Right forelimb (tissue), 1 donor: ENCODE results near the gene PHACTR1.
A peak's percentile ranks its signal among the peaks of the same experiment; 100 is the strongest.
"Not testable (repeated sequence)": the region's sequence is repeated elsewhere in the genome, so short reads cannot be mapped to it uniquely, and the experiment has no call there.

Experiments
- DNase-seq: peaks from one replicate; pipeline ENCODE4 v3.0.0-alpha.2; 2018

The PHACTR1 gene

DNA sequence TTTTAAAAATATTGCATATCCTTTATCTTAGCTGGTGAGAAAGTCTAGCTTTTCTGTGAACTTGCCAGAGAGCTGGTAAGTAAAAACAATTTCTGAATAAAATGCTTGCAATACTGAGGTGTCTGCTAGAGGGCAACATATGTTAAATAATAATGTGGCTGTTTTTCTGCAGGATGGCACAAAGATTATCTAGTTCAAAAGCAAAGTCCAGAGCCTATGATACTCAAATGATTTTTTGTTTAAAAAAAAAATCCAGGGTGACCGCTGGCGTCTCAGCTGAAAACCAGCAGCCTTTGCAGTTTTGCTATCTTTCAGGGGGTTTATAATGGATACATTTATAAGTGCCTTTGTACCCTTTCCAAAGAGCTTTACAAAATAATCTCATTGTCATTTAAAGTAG is 194.9 kb downstream of the PHACTR1 start:
- no peak for DNase-seq

DNA sequence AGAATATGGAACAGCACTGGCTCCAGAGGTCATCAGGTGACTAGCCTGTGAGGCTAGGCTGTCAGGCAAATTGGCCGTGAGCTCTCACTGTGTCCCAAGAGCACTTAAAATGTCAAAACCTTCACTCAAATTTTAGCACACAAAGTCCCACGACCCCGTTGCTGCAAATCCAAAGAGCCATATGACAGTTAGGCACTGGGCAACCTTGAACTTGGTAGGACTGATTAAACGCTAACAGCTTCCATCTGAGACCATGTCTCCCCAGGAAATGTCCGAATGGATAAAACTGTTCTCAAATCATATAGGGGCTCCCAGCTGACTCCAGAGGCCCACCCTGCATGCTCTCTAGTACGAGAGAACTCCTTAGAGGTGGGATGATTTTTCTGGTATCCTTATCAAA is 196.6 kb downstream of the PHACTR1 start:
- no peak for DNase-seq

DNA sequence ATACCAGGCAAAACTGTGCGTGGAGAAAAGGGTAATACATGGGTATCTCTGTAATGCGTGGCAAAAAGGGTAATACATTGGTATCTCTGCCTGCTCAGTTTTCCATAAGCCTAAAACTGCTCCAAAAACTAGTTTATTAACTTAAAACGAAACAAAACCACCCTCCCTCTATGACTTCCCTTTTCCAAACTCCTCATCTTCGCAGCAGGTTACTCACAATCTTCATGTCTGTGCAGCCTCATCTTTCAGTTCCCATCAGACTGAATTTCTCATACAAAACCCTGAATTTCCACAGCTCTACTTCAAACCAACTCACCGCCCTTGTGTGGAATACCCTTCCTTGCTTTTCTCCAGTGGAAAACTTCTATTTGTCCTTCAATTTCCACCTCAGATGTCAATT is 199.4 kb downstream of the PHACTR1 start:
- no peak for DNase-seq

DNA sequence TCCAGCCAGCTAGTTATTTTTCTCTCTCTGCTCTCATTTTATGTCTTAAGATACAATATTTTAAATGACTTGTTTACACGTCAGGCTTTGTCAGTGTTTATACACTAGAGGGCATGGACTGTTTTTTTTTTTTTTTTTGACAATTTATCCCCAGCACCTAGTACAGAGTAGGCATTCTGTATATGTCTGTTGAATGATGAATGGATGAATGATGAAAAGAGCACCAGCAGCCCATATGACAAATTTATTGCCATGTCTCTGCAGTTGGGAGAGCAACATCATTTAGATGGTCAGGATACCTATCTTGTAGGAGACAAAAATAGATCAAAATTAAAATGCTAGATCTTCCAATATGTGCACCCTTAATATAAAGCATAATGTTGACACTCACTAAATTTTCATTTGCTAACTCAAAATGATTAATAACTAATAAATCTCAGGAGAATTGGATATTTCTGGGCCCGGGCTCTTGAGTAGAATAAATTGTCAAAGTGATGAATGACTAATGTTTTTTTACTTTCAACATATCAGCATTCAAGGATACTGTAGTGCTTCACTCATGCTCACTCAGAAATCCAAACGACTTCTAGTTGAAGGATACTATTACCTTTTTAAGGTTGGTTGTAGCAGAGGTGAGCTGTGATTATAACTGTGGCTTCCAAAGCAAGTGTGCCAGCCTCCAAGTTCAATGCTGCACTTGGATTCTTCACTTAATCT is 200.0 kb downstream of the PHACTR1 start:
- DNase-seq: no peak

DNA sequence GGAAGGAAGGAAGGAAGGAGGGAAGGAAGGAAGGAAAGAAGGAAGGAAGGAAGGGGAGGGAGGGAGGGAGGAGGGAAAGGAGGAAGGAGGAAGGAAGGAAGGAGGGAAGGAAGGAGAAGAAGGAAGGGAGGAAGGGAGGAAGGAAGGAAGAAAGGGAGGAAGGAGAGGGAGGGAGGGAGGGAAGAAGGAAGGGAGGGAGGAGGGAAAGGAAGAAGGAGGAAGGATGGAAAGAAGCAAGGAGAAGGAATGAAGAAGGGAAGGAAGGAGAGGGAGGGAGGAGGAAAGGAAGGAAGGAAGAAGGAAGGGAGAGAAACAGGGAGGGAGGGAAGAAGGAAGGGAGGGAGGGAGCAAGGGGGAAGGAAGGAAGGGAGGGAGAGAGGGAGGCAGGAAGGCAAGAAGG is 204.9 kb downstream of the PHACTR1 start:
- no peak for DNase-seq

DNA sequence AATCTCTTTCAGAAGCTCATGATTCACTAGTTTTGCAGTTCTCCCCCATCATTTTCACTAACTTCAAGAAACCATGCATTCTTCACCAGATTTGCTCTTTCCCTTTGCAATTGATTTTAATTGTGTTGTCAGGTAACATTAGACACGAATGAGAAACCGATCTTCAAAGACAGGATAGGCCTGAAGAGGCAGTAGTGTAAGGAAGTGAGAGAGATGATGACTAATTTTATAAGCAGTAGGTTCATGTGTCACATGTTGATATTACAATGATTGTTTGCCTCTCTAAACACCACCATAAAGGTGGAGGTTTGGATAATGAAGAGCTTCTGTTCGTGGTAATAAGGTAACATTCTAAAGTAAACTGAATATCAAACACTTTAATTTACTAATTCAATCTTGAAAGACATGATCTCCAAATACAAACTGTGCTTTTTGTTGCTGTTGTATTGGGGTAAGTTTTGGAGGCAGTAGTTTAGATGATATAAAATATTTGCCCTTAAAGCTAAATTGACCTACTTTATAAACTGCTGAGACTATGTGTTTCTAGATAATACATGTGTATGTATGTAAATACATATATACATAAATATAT is 207.2 kb downstream of the PHACTR1 start:
- DNase-seq: no peak

DNA sequence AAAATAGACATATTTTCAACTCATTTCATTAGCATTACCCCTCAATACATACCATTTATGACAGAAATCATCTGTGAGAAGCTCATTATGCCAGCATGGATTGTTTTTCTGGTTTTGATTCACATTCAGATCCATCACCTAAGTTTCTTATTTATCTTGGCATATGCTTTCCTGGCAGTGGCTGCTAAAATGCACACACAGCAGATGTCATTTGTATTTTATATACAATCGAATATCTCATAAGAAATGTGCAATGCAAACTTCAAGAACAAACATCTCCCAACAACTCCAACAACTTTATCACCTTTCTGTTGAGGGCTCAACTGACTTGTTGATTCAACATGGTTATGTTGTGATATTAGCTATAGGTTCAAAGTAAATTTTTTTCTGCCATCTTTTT is 208.3 kb downstream of the PHACTR1 start:
- DNase-seq: no peak

DNA sequence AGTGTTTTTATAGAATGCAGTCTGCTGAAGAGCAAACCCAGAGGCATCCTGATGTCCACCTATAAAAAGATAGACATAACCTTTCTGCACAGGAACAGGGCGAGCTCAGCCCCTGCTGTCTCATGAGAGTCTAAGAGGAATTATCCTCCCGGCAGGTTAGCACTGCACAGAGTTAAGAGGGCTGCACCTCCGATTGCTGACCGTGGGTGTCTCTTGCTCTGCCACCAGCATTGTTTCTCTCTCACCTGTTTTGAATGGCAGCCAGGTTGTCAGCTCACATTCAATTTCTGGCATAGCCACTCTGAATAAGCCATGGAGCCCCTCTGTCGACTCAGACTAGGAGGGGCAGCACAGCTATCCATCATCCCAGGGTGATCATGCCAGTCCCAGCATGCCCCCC is 211.2 kb downstream of the PHACTR1 start:
- no peak for DNase-seq

DNA sequence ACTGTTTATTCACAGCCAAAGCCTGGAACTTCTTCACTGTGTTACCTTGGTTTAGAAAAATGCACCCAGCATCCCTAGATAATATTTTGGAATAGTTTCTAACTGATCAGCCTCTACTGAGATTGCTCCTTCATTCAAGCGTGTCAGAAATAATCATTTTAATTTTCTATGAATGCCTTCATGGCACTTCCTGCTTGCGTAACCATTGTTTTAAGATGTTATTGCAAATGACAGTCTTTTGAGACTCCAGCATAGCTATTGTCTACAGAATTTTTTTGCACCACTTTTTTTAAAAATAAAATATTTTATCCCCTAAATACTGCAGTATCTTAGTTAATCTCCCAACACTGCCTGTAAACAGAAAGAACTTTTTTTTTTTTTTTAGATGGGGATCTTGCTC is 213.1 kb downstream of the PHACTR1 start:
- no peak for DNase-seq

DNA sequence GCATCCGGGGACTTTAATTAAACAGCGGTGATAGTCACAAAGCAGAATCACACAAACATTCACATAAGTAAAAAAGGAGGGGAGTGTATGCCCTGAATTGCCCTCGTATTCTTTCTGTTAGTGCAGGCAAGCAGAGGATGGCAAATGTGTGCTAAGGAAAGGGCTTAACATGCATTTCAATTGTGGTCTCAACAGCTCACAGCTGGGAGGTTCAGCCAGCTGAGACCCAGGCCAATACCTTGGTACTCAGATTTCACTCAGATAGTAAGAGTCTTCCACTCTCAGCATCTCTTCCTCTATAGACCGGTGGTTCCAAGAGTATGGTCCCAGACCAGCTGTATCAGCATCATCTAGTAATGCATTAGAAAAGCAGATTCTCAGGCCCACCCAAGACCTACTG is 215.1 kb downstream of the PHACTR1 start:
- no peak for DNase-seq

DNA sequence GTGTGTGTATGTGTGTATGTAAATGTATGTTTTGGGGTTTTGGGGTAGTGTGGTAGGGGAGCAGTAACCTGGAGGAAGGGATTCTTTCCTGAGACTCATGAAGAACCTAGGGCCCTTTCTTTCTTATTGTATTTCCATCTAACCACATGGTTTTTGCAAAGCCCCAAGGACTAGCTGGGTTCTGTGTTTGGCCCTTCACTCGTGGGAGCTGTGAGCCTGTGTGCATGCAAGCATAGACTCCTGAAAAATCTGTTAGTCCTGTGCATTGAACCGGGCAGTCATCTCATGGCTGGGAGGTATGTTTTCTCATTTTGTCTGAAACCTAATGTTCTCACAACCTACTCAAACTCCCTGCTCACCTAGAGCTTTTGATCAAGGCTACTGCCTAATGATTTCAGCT is 219.1 kb downstream of the PHACTR1 start:
- no peak for DNase-seq

DNA sequence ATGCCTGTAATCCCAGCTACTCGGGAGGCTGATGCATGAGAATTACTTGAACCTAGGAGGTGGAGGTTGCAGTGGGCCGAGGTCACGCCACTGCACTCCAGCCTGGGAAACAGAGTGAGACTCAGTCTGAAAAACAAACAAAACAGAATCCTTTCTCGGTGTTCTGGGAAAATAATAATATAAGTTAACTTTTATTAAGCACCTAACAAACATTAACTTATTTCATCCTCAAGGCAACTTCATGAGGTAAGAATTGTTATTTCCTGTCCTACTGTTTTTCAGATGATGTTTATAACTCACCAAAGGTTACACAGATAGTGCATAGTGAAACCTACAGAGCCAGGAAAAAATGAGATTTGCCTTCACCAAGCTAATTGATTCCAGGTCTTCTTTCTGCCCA is 221.4 kb downstream of the PHACTR1 start:
- no peak for DNase-seq

DNA sequence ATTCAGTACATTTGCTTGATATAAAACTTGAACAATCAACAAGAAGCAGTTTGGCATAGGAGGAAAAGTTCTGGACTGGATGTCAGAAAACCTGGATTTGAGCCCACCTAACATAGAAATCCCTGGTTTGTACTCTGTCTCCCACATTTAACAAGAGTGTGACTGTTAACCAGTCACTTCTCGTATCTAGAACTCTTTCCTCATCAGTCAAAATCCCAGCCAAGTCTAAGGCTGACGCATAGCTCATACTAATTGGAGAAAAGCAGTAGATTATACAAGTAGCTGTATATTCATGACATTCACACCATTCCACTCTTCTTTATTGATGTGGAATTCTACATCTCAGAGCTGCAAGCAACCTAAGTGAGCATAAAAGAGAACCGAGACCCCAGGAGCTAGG is 222.7 kb downstream of the PHACTR1 start:
- DNase-seq: no peak

DNA sequence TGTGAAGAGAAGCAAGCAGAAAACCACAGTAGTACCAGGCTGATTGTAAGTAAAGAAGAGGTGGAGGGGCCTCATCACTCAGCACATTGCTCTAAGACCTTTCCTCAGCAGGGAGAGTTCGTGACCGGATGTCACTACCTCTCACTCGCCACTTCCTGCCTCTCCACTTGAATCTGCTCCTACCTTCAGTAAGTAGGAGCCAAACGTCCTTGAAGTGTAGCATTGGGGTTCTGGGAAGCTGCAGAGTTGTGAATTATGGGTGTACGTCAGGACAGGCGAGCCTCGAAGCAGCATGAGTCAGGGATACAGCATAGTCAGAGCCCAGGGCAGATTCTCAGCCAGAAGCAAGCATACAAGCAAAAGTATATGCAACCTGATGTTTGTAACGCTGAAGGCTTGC is 224.9 kb downstream of the PHACTR1 start:
- DNase-seq: no peak

DNA sequence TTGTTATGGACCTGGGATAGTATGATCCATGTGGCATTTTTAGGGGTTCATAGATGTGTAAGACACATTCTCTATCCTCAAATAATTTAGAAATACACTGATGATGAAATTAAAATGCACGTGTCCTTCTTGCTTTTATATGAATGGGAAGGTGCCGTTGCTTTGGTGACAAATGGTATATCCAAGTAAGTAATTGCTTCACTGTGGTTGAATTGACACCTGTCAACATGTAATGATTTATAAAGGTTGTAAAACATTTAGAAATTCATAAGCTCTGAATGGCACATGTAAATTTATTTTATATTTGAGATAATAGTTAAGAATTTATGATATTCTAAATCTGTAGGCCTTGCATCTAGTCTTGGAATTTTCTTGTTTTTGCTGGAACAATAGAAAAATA is 227.0 kb downstream of the PHACTR1 start:
- no peak for DNase-seq

DNA sequence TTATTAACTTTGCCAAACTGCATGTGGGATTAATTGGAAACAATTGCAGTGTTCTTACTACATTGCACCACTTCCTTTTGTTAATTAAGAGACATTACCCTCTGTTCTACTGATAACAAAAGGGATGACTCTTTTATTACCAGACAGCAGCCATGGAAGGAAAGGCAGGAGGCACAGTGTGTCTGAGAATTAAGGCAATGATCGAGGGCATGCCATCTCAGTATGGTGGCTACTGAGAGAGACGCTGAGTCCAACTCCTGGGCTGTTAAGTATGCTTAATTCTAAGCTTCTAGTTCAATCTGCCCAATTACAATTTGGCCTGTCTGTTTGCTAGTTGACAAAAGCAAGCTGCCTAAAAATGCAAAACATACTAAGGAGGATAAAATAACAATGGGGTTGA is 227.4 kb downstream of the PHACTR1 start:
- no peak for DNase-seq

DNA sequence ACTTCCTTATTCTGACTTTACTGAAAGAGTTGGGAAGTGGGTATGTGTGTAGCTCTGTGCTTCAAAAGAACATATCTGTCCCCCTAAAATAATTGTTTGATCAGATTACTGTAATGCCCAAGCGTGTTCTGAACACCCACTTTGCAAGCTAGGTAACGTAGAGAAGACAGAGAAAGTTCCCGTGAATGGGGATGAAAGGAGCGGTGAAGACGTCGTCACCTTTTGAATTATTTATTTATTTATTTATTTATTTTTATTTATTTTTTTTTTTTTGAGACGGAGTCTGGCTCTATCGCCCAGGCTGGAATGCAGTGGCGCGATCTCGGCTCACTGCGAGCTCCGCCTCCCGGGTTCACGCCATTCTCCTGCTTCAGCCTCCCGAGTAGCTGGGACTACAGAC is 228.0 kb downstream of the PHACTR1 start:
- not testable (repeated sequence) for DNase-seq

DNA sequence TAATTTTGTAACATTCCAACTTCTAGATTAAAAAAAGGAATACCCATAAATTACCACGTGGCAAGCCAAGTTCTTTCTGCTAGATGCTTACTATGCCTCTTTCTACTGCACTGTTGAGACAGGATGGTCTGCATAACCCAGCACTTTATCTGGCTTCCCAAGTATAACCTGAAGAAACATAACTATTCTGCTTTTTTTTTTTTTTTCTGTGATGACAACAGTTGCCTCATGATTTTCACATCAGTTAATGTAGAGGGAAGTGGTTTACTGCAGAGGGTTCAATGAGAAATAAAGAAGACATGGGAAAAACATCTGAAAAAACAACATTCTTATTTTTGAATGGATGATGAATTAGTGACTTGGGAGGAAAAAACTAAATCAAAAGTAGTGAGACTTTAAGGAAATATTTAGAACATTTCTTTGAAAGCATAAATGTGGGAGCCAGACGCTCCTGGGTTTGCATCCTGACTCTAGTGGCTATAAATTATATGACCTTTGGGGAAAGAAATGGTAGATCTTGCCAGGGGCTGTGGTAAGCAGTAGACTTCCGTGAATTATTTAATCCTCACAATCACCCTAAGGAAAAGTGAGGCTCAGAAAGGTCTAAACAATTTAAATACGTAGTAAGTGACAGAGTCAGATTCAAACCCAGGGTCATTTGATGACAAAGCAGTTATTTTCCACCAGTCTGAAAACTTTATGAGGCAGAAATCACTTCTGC is 230.7 kb downstream of the PHACTR1 start:
- no peak for DNase-seq

DNA sequence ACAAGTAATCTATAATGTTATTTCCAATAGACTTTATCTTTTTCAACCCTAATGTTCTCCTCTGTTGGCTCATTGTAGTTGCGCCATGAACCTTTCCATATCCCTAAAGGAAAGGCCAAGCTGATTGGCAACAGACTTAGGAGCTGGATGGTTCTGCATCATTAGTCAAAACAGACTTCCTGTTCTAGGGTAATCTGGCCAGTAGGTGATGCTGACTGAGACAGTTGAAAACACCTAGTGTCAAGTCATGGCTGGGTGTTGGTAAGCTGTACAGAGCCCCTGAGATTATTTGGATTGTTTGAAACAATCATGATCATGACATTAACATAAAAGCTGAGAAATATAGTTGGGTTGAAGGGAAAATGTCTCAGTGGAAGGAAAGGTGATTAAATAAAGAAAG is 231.4 kb downstream of the PHACTR1 start:
- DNase-seq: no peak

DNA sequence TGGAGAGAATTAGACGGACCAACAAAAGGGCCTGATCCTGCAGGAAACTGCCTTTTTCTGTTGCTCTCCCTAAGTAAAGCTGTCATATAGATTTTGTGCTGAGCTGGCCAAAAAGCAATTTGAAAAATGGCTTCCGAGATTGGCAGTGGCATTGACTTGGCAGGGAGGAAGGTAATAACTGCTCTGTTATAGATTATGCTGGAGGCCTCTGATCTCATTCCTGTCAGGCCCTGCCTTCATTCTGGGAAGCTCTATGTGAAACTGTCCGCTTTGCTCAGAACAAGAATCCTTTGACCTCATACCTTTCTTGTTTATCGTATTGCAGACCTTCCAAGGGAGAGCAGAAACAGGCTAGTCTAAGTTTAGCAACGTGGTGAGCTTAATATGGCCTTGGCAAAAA is 234.4 kb downstream of the PHACTR1 start:
- peak; percentile 68 for DNase-seq

DNA sequence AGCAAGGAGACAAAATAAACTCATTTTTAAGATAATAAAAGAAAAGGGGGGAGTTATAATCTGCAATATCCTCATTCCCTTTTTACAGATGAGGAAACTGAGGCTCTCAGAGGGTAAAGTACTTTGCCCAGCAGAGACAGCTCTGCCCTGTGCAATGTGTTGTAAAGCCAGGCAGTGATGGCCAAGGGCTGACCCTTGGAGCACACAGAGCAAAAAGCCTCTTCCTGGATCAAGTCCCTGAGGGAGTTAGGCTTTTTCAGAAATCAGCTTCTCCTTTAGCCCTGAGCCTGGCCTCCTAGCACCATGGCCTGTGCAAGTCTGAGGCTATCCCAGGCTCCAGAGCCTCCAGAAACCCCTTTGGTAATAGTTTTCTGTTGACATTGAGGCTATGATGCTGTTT is 234.8 kb downstream of the PHACTR1 start:
- no peak for DNase-seq

DNA sequence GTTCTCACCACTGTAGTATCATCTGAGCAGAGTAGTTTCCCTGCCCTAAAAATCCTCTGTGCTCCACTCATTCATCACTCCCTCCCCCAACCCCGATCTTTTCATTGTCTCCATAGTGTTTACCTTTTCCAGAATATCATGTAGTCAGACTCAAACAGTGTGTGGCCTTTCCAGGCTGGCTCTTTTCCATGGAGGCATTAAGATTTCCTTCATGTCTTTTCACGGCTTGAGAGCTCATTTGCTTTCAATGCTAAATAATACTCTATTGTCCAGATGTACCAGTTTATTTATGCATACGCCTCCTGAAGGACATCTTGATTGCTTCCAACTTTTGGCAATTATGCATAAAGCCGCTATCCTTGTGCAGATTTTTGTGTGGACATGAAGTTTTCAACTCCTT is 235.8 kb downstream of the PHACTR1 start:
- no peak for DNase-seq

DNA sequence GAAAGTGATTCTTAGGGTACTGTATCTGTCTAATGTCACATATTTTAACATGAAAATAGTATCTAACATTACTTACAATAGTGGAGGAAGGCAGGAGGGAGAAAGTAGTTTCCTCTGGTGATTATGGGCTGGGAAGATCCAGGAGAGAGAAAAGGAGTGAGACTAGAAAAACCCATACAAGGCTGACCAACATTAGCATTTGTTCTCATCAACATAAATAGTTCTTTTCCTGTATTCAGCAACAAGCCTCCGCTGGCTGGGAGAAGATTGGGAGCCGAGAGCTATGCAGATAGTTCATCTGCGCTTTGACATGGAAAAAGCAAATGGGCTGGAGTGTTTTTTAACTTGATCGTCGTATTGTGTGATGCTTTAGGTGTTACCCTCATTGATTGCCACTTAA is 239.4 kb downstream of the PHACTR1 start:
- no peak for DNase-seq

DNA sequence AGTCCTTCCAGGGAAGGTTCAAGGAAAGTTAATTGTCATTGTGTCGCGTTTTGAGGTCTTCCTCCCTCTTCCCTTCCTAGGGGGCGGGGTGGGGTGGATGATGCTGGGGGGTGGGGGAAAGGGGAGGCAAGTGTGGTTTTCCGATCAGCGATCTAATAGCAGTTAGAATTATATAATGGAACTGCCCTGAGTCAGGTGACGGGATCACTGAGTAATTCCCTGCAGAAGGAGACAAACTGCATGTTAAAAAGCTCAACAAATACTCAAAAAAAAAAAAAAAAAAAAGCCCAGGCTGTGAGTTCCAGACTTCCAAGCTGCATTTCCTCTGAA is 240.4 kb downstream of the PHACTR1 start:
- no peak for DNase-seq
